Activated naive CD8-positive, alpha-beta T cell treated with anti-CD3 and anti-CD28 coated beads, Interleukin-2, amount 50 U/mL, for 16 hours (primary cell): ENCODE results near the gene C7orf25.

Source experiments
- DNase-seq: peaks from one replicate; pipeline ENCODE4 v3.0.0-alpha.2; 2020; ENCODE audit warnings: low read depth, low spot score

The C7orf25 gene

DNA sequence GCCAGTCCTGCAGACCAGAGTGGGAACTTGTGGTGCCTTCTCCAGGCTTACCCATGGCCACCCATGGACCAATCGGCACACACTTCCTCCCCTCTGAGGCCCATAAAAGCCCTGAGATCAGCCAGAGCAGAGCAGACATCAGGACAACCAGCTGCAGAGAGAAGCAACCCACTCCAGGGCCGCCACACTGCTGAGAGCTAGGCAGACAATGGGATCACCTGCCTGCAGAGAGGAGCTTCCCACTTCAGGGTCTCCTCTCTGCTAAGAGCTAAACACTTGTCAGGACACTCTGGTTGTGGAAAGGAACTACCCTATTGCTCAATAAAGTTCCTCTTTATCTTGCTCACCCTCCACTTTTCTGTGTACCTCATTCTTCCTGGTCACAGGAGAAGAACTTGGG, 34.0 kb downstream of the C7orf25 start:
- DNase-seq, result no peak

DNA sequence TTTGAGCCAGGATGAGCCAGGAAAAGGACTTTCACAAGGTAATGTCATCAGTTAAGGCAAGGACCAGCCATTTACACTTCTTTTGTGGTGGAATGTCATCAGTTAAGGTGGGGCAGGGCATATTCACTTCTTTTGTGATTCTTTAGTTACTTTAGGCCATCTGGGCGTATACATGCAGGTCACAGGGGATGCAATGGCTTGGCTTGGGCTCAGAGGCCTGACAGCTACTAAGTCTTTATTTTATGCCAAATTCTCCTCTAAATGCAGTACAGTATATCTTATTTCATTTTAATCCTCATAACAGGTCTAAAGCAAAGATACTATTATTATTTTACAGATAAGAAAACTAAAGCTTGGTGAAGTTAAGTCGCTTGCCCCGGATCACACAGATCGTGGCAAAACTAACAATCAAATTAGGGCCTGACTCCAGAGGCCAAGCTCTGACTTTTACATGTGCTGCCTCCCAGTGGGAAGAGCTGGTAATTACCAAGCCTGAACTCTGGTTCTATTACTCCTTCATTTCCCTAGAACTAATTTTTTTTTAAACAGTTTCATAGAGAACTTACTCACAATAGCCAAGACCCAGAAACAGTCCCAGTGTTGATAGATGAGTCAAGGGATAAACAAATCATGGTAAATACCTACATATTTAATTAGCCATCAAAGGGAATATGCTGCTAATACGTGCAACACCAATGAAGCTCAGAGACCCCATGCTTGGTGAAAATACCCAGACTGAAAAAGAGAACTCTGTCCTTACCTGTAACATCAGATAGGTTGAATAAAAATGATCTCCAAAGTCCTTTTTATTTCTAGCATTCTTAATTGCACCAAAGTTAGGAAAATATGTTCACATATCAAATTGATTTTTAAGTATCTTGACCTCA, 35.4 kb downstream of the C7orf25 start:
- peak; percentile 7 for DNase-seq

DNA sequence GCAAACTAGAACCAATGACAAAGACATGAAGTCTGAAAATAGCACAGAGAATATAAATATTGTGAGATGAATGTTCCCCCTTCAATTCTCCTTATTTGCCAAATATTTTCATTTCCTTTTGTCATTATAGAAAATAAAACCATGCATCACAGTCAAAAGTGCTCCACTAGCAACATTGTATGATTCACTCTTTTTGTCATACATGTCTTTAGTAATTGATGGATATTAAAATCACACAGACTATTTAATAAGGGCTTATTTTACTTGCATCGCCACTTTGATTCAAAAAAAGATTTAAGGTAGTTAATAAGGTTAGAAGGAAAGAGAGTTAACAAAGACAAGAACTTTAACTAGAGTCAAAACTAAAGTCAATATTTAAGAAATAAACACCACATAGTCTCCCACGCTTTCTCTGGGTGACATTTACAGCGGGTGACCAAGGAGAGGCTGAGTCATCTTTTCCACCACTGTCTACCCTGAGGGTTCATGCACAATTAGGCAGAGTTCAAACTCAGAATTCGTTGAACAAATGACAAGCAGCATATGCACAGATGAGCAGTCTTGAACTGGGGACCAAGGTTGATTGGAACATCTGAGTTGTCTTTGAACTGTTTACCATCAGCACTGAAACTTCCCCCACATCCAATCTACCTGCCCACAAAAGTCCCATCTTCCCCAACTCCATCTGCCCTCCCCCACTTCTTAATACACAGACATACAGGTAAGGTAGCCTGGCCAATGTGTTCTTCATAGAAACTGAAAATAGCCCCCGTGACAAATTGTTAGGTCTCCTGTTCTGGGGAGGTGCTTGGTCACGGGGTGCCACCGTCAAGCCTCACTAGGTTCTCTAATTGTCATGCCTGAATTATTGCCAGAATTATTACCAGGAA, 42.5 kb downstream of the C7orf25 start:
- peak; percentile 4 for DNase-seq

DNA sequence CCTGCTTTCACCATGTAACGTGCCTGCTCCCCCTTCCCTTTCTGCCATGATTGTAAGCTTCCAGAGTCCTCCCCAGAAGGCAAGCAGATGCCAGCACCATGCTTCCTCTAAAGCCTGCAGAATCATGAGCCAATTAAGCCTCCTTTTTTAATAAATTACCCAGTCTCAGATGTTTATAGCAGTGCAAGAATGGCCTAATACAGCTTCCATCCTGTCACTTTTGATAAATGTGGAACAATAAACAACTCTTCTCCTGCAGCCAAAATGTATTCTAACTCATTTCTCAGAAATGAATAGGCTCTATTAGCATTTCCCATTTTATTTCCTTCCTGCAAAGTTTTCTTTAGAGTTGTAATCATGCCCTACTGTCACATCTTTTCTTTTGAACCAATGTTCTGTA, 43.4 kb downstream of the C7orf25 start:
- no peak for DNase-seq
